Measurements from ENCODE around the gene IL1RN. TPM values are rescaled to one million over a fixed set of nuclear protein-coding genes. Genes with fewer than 3 reads are reported as not detected.

Gene IL1RN
- total and polyA plus RNA-seq, 2 of the 13 experiments (the other 11 are each of a cell fraction or from before 2014, with no cell fraction given), result 21.2 to 101 TPM

GRCh38 chr2:113181258-113182051 lies 54.1 kb downstream of the IL1RN start (continued):
- TF ChIP-seq LRRFIP1 (CRISPR knock-in tag; conservative IDR thresholded peaks at IDR 0.05) (no peak), MXD1 (CRISPR knock-in tag; IDR thresholded peaks at IDR 0.05) (no peak), HES4 (CRISPR knock-in tag; IDR thresholded peaks at IDR 0.05; ENCODE audit: borderline replicate concordance) (no peak), FOXO1 (CRISPR knock-in tag; IDR thresholded peaks at IDR 0.05) (peak; percentile 50; the same call in 1 of the 2 replicates), GABPA (IDR thresholded peaks at IDR 0.05; ENCODE audit: low read depth, low read length) (no peak), GABPA (CRISPR knock-in tag; IDR thresholded peaks at IDR 0.05; ENCODE audit: low read depth) (0 out of 2 replicates have a peak, but pooled peaks have one; percentile 34), ZNF615 (CRISPR knock-in tag; IDR thresholded peaks at IDR 0.05; ENCODE audit: borderline replicate concordance) (no peak), RELA (CRISPR knock-in tag; IDR thresholded peaks at IDR 0.05) (no peak), YY1 (IDR thresholded peaks at IDR 0.05; ENCODE audit: insufficient read depth, insufficient replicate concordance, low read depth, low read length) (no peak), NFIC (IDR thresholded peaks at IDR 0.05; ENCODE audit: low read length) (no peak), ZNF609 (CRISPR knock-in tag; IDR thresholded peaks at IDR 0.05; ENCODE audit: borderline replicate concordance) (no peak), ZNF274 (CRISPR knock-in tag; IDR thresholded peaks at IDR 0.05) (0 out of 2 replicates have a peak, but pooled peaks have one; percentile 18), STAG1 (CRISPR knock-in tag; IDR thresholded peaks at IDR 0.05) (no peak), ZNF75D (CRISPR knock-in tag; IDR thresholded peaks at IDR 0.05; ENCODE audit: borderline replicate concordance) (no peak), GZF1 (CRISPR knock-in tag; IDR thresholded peaks at IDR 0.05) (no peak), NR2C2 (CRISPR knock-in tag; IDR thresholded peaks at IDR 0.05; ENCODE audit: borderline replicate concordance) (no peak), FOXC1 (CRISPR knock-in tag; IDR thresholded peaks at IDR 0.05; ENCODE audit: borderline replicate concordance) (no peak), SOX5 (CRISPR knock-in tag; IDR thresholded peaks at IDR 0.05; ENCODE audit: borderline replicate concordance) (peak; percentile 49; the same call in 1 of the 2 replicates), GPN1 (CRISPR knock-in tag; IDR thresholded peaks at IDR 0.05; ENCODE audit: borderline replicate concordance) (no peak), LCORL (IDR thresholded peaks at IDR 0.05) (no peak), LCORL (CRISPR knock-in tag; IDR thresholded peaks at IDR 0.05) (no peak), ZNF329 (CRISPR knock-in tag; IDR thresholded peaks at IDR 0.05; ENCODE audit: low read depth) (no peak), ZNF124 (CRISPR knock-in tag; IDR thresholded peaks at IDR 0.05) (no peak), CHD4 (IDR thresholded peaks at IDR 0.05; ENCODE audit: borderline replicate concordance, low read length) (no peak)
